GM12874 (cell line): ENCODE data around the gene MMP3.

Experiments
- TF ChIP-seq, protein P1 (sequence below): IDR thresholded peaks from 2 replicates; pipeline ENCODE4 v1.5.1; 2011; ENCODE audit warnings: low read depth, mild to moderate bottlenecking, control low read depth, low read length, moderate library complexity; ENCODE audit not compliant: insufficient read depth

MMP3 gene

DNA sequence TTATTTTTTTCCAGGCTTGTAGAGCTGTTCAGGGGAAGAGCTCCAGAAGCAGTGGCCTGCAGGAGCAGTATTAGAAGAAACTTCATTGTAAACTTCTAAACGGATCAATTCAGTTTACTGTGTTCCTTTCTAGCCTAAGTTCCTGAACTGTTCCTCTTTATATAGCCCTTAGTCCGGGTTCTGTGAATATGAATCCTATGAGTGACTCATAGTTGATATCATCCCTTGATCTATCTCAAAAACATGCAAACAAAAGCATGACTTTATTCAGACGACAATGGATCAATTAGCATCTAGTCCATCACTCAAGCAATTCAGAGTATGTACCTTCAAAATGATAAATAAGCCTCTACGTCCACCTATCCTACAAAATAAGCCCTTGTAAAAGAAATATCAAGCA, 31.4 kb upstream of the MMP3 start, which contains the start of gene MMP12:
Gene MMP12 (minus strand): TSS at position 131 of the 400 bp plus-strand sequence. CDS start 45 bp downstream, at position 86.
- TF ChIP-seq, protein P1, sequence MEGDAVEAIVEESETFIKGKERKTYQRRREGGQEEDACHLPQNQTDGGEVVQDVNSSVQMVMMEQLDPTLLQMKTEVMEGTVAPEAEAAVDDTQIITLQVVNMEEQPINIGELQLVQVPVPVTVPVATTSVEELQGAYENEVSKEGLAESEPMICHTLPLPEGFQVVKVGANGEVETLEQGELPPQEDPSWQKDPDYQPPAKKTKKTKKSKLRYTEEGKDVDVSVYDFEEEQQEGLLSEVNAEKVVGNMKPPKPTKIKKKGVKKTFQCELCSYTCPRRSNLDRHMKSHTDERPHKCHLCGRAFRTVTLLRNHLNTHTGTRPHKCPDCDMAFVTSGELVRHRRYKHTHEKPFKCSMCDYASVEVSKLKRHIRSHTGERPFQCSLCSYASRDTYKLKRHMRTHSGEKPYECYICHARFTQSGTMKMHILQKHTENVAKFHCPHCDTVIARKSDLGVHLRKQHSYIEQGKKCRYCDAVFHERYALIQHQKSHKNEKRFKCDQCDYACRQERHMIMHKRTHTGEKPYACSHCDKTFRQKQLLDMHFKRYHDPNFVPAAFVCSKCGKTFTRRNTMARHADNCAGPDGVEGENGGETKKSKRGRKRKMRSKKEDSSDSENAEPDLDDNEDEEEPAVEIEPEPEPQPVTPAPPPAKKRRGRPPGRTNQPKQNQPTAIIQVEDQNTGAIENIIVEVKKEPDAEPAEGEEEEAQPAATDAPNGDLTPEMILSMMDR: no peak

DNA sequence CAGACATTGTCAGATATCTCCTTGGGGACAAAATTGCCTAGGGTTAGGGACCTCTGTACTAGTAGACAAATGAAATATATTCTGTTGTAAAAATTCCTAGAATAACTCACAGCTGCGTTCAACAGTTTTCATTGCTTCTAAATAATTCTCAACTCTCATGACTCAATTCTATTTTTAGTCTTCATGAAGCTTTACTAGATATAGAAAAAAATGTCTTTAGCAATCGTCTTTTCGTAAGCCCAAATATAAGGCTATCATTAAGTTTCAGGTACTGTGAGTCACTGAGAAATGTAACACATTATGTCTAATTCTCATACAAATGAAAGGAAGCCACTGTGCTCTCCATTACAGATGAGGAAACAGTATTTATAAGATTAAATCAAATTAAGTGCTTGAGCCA, 24.9 kb upstream of the MMP3 start:
- TF ChIP-seq, protein P1: no peak

DNA sequence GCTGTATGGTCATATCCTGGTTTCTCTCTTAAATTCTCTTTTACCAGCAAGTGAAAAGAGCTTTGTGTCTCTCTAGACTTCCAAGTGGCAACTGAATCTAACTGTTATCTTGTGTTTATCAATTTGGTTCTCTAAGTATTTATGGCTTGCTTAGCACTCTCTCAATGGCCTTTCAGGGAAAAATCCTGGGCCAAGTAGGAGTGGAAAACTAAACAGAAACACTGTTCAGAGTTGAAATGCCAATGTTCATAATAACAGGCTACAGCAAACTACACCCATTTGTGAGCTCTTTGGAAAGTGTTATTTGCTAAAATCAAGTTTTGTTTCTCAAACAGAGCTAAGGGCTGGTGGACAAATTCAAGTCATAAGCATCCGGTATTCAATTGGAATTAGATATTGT, 21.3 kb upstream of the MMP3 start:
- TF ChIP-seq, protein P1: no peak

DNA sequence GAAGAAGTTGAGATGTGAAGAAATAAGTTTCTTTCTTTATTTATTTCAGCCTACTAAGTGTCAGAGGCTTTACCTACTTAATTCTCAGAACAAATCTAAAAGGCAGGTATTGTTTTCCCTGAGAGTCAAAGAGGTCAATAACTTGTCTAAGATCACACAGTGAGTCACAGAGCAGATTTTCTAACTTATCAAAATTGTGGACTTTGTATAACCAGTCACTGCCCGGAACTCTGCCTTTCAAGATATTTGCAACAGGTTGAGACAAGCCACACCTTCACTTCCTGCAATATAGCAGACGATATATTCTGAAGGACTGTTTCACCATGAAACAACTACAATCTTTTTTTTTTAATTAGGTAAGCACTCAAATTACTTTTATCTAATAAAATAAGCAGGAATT, 10.5 kb upstream of the MMP3 start:
- TF ChIP-seq, protein P1: no peak

DNA sequence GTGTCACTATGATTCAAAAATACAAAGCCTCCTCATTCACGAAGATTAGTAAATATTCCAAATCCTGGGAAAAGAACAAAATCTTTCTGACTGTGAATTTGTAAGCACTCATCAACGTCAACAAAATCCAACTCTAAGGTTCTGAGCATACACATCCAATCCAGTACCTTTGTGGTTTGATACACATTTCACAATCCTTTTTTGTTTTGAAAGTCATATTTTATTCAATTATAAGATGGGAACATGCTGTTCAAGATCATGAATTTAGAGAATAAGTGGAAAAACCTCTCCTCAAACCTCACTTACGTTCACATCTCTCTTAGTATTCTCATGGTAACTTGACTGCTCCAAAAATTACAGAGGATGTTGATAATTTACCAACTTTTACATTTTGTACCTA, 9.6 kb upstream of the MMP3 start:
- TF ChIP-seq, protein P1: no peak

DNA sequence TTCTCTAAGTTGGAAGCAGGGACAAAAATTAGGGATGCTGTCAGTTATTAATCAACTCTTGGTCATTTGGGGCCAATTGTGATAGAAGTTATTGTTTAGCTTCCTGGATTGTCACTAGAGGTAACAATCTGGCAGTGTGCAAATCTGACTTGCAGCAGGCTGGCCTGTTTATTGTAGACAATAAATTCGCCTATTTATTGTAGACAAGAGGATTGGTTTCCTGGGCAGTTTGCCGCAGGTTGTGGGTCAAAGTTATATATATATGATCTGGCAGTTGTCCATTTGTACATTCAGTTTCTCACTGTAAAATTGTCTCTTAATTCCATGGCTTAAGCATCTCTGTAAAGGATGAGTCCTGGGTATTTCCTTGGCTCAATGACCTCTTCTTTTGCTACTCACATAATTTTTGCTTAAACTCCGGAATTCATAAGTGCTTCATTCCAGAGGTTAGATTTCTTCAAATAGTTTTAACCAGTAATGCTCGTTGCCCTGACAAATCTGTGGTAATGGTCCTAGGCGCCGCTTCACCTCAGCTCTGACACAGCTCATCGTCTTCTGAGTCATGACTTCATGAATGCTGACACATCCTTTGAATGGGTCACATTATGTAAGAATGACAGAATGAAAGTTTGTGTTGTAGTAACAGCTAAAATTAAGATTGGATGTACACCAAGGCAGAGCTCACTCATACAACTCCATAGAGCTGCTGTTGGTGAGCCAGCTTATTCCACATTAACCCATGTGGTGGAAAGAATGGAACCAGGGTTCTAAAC, 7.8 kb upstream of the MMP3 start:
- TF ChIP-seq, protein P1: no peak

DNA sequence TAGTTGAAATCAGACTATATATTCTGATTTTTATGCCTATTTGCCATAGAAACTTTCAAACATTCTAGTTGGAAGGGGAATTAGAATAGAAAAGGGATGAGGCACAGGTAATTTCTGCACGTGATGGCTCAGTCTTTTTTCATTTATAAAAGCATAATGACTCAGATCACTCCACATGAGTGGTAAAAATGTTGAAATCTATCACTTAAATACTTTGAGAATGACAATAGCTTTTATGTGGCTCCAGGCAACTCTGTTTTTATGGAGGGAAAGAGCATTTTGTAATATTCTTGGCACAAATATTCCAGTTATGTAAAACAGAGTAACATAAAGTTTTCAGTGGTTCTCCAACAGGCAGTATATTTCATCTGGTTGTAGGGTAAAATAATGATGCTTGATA, 5.9 kb upstream of the MMP3 start:
- TF ChIP-seq, protein P1: no peak

DNA sequence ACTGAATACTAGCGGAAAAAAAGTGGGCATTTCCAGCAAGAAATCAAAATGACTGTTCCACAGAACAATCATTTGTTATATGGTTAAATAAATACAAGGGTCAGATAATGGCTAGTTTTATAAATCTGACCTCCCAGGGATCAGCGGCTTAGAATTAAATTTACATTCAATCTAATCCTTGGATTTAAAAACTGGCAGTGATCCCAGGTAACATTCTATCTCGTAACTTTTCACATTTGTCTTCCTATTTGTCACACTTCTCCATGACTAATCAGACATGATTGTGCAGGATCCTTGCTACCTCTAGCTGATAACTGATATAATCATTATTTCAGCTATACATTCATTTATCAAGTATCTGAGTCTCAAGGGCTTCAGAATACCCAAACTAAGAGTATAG, 2.9 kb upstream of the MMP3 start:
- TF ChIP-seq, protein P1: no peak
